SK-N-SH (cell line): ENCODE results near the gene C9. TPM values are rescaled to one million over a fixed set of nuclear protein-coding genes. Genes with fewer than 3 reads are reported as not detected.

Experiments used
- CTCF ChIA-PET: fragments of 300-600, 350-600 bp; formaldehyde crosslinking; extraction: SDS; loops from one replicate; lab custom pipeline; 2021; lab: Yijun Ruan, JAX
- POLR2A ChIA-PET: fragments of 350-600 bp; sonication (Branson Sonifier 250); formaldehyde crosslinking; extraction: SDS; loops from one replicate; lab custom pipeline; 2020; ENCODE audit warnings: antibody characterized with exemption, inconsistent platforms; lab: Yijun Ruan, JAX
- DNase-seq: peaks from one replicate; pipeline ENCODE4 v3.0.0; 2012
- H2AFZ ChIP-seq: fragments of 200-600 bp; sonication (generic); 2 replicates; pipeline ENCODE4 v1.8.1; 2016; ENCODE audit warnings: antibody characterized with exemption, mild to moderate bottlenecking, low read depth
- H3F3A ChIP-seq: fragments of 200-600 bp; sonication (generic); replicated peaks from 2 replicates; pipeline ENCODE3; 2016; ENCODE audit warnings: antibody characterized with exemption, mild to moderate bottlenecking; ENCODE audit not compliant: insufficient read depth
- H3K27ac ChIP-seq, 2 experiments: fragments of 200-500 bp in 1 of 2; fragments of 200-600 bp in 1 of 2; sonication (Bioruptor generic) in 1 of 2; sonication (generic), shearing (Covaris generic) in 1 of 2; 2 replicates each; pipeline versions ENCODE4 v1.5.1 to v1.6.1; 2014 to 2016; ENCODE audit warnings: low read depth in 2 of 2, inconsistent platforms in 1 of 2, low read length in 1 of 2, mild to moderate bottlenecking in 1 of 2, mixed read lengths in 1 of 2
- H3K27me3 ChIP-seq: fragments of 200-600 bp; sonication (generic), shearing (Covaris generic); 2 replicates; pipeline ENCODE4 v1.6.1; 2016; ENCODE audit warnings: mixed run types; ENCODE audit not compliant: insufficient read depth
- H3K36me3 ChIP-seq, 2 experiments: fragments of 200-500 bp in 1 of 2; fragments of 200-600 bp in 1 of 2; sonication (Bioruptor generic) in 1 of 2; sonication (generic) in 1 of 2; replicated peaks in 1 of 2; 2 replicates each; pipeline versions ENCODE3 to v1.5.1; 2014 to 2016; ENCODE audit warnings: low read length in 1 of 2, mild to moderate bottlenecking in 1 of 2; ENCODE audit not compliant: insufficient read depth in 2 of 2, control insufficient read depth in 1 of 2
- H3K4me1 ChIP-seq, 2 experiments: fragments of 200-500 bp in 1 of 2; fragments of 200-600 bp in 1 of 2; sonication (Bioruptor generic) in 1 of 2; sonication (generic), shearing (Covaris generic) in 1 of 2; 2 replicates each; pipeline versions ENCODE4 v1.5.1 to v1.6.1; 2014 to 2016; ENCODE audit warnings: low read depth in 1 of 2, low read length in 1 of 2, mixed run types in 1 of 2; ENCODE audit not compliant: insufficient read depth in 2 of 2, control insufficient read depth in 1 of 2
- H3K4me2 ChIP-seq: fragments of 200-600 bp; sonication (generic), shearing (Covaris generic); 2 replicates; pipeline ENCODE4 v1.6.1; 2017; ENCODE audit warnings: mixed run types
- H3K4me3 ChIP-seq, 2 experiments: fragments of 200-500 bp in 1 of 2; fragments of 200-600 bp in 1 of 2; sonication (Bioruptor generic) in 1 of 2; sonication (generic), shearing (Covaris generic) in 1 of 2; 2 replicates each; pipeline versions ENCODE4 v1.5.1 to v1.8.1; 2014 to 2016; ENCODE audit warnings: low read depth in 2 of 2, inconsistent platforms in 1 of 2, low read length in 1 of 2, mild to moderate bottlenecking in 1 of 2, mixed read lengths in 1 of 2, moderate library complexity in 1 of 2
- H3K79me2 ChIP-seq: fragments of 200-600 bp; sonication (generic); 2 replicates; pipeline ENCODE4 v1.8.1; 2017; ENCODE audit warnings: mild to moderate bottlenecking; ENCODE audit not compliant: insufficient read depth
- H3K9ac ChIP-seq: fragments of 200-600 bp; sonication (generic); 2 replicates; pipeline ENCODE4 v1.6.1; 2017; ENCODE audit warnings: mixed run types
- H3K9me2 ChIP-seq: fragments of 200-600 bp; sonication (generic); 2 replicates; pipeline ENCODE4 v1.6.1; 2017; ENCODE audit warnings: mixed run types
- H3K9me3 ChIP-seq: fragments of 200-600 bp; sonication (generic); 2 replicates; pipeline ENCODE4 v1.6.1; 2017; ENCODE audit warnings: mixed run types, mild to moderate bottlenecking, moderate library complexity
- H4K20me1 ChIP-seq: fragments of 200-600 bp; sonication (generic); 2 replicates; pipeline ENCODE4 v1.6.1; 2017; ENCODE audit warnings: mild to moderate bottlenecking, mixed run types; ENCODE audit not compliant: insufficient read depth
- GATA2 ChIP-seq: sonication (generic); formaldehyde crosslinking; IDR thresholded peaks from 2 replicates; pipeline ENCODE4 v1.5.0; 2020; ENCODE audit warnings: mild to moderate bottlenecking, missing genetic modification reagents
- NRF1 ChIP-seq: IDR thresholded peaks from 2 replicates; pipeline ENCODE4 v1.6.1; 2012; ENCODE audit warnings: low read depth, mild to moderate bottlenecking, low read length
- RAD21 ChIP-seq: IDR thresholded peaks from 2 replicates; pipeline ENCODE4 v1.6.1; 2012; ENCODE audit warnings: mild to moderate bottlenecking, low read length
- REST ChIP-seq: IDR thresholded peaks from 2 replicates; pipeline ENCODE4 v1.6.1; 2012; ENCODE audit warnings: mild to moderate bottlenecking, low read depth, low read length, moderate library complexity
- RFX5 ChIP-seq: IDR thresholded peaks from 2 replicates; pipeline ENCODE4 v1.6.1; 2012; ENCODE audit warnings: mild to moderate bottlenecking, improper control_type of control experiment, low read length
- SIN3A ChIP-seq: IDR thresholded peaks from 2 replicates; pipeline ENCODE4 v1.6.1; 2012; ENCODE audit warnings: low read depth, mild to moderate bottlenecking, low read length, moderate library complexity, borderline replicate concordance
- SMC3 ChIP-seq: IDR thresholded peaks from 2 replicates; pipeline ENCODE4 v1.6.1; 2012; ENCODE audit warnings: low read depth, low read length, improper control_type of control experiment
- ZBTB33 ChIP-seq: IDR thresholded peaks from 2 replicates; pipeline ENCODE4 v1.4.0; 2012; ENCODE audit warnings: low read depth, borderline replicate concordance
- WGBS: methylation state at CpG from one replicate; pipeline ENCODE4 v1.1.6; 2017; ENCODE audit warnings: low lambda C conversion rate; 5-methylcytosine and 5-hydroxymethylcytosine counted together
- polyA plus RNA-seq, 3 experiments: library from polyadenylated mRNA; depleted of rRNA; stranded (reverse); fragments of >200 nt; gene quantifications; 2 replicates each; pipeline ENCODE4 v1.2.3, GENCODE V29; 2012
- TF ChIP-seq, protein P1 (sequence below): fragments of 200-600 bp; sonication (generic); IDR thresholded peaks from 2 replicates; pipeline ENCODE4 v1.6.1; 2017; ENCODE audit warnings: antibody characterized with exemption, mild to moderate bottlenecking, moderate library complexity

C9 gene
- polyA plus RNA-seq, 1 of the 3 experiments (the other 2 are of a cell fraction) = not detected

GRCh38 chr5:39361306-39361705, 3.0 kb downstream of the C9 start:
- DNase-seq = no peak
- no peaks in the 10 kb centered on the region for H3K79me2 ChIP-seq
- 0 out of 2 replicates have a peak overlapping the region, but pooled peaks have one; percentile 27 for H2AFZ ChIP-seq
- no peaks in the 10 kb centered on the region for H3K36me3 ChIP-seq
- CTCF ChIA-PET = interaction anchor here (3.4 kb wide), 1 partner anchor 15 kb away, joined by 11 read pairs; no protein-coding TSS in a partner anchor
- H3K4me2 ChIP-seq = no peak overlapping the region
- no peak overlapping the region for H3K9ac ChIP-seq
- WGBS = 3% methylated on average over 4 of the region's 4 CpGs
- H3F3A ChIP-seq = peaks cover 10% of the 10 kb centered on the region
- TF ChIP-seq, protein P1, sequence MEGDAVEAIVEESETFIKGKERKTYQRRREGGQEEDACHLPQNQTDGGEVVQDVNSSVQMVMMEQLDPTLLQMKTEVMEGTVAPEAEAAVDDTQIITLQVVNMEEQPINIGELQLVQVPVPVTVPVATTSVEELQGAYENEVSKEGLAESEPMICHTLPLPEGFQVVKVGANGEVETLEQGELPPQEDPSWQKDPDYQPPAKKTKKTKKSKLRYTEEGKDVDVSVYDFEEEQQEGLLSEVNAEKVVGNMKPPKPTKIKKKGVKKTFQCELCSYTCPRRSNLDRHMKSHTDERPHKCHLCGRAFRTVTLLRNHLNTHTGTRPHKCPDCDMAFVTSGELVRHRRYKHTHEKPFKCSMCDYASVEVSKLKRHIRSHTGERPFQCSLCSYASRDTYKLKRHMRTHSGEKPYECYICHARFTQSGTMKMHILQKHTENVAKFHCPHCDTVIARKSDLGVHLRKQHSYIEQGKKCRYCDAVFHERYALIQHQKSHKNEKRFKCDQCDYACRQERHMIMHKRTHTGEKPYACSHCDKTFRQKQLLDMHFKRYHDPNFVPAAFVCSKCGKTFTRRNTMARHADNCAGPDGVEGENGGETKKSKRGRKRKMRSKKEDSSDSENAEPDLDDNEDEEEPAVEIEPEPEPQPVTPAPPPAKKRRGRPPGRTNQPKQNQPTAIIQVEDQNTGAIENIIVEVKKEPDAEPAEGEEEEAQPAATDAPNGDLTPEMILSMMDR = no peak
- TF ChIP-seq SIN3A (no peak), RFX5 (no peak), GATA2 (no peak), REST (no peak), SMC3 (no peak), RAD21 (no peak), NRF1 (no peak), ZBTB33 (no peak)
- TF ChIP-seq, all 33 proteins: peak for 0
- Histone ChIP-seq H3K4me1 (peaks cover 0 to 4% of the 10 kb centered on the region in 2 experiments; a peak in 1 of 4 replicates), H3K27ac (peak overlapping the region in 1 of 2 experiments; percentile 68; a peak in 2 of 4 replicates), H3K9me3 (no peaks in the 10 kb centered on the region), H3K27me3 (no peaks in the 10 kb centered on the region), H4K20me1 (no peaks in the 10 kb centered on the region), H3K4me3 (no peak overlapping the region), H3K9me2 (no peaks in the 10 kb centered on the region)
- POLR2A ChIA-PET = no interaction called here
